Hepatocyte (in vitro differentiated cells): ENCODE data around the gene EVC2.

Source experiments
- CTCF ChIP-seq: fragments of 200-600 bp; sonication (generic); IDR thresholded peaks from 2 replicates; pipeline ENCODE4 v1.5.1; 2016; ENCODE audit warnings: antibody characterized with exemption, mild to moderate bottlenecking; ENCODE audit not compliant: poor library complexity
- EZH2 ChIP-seq: fragments of 200-600 bp; sonication (generic); IDR thresholded peaks from 2 replicates; pipeline ENCODE4 v1.6.1; 2016; ENCODE audit warnings: antibody characterized with exemption, mild to moderate bottlenecking, borderline replicate concordance
- EZH2phosphoT487 ChIP-seq: fragments of 200-600 bp; sonication (generic); IDR thresholded peaks from one replicate; pipeline ENCODE4 v1.6.1; 2018; ENCODE audit warnings: antibody characterized with exemption, mild to moderate bottlenecking, low read depth, moderate library complexity; ENCODE audit not compliant: unreplicated experiment, severe bottlenecking

GRCh38 chr4:5757091-5757490 lies 48.7 kb upstream of the EVC2 start:
- TF ChIP-seq CTCF (no peak), EZH2 (no peak), EZH2phosphoT487 (no peak)
